HG03575 (cell line): Measurements from ENCODE around the gene FMO2.

Experiments
- ATAC-seq: cut with Tn5 transposase; IDR thresholded peaks from one replicate; pipeline ENCODE4 v1.9.1; 2021; ENCODE audit not compliant: unreplicated experiment, insufficient number of reproducible peaks, low FRiP score; ENCODE audit errors: extremely low read depth

The FMO2 gene

DNA sequence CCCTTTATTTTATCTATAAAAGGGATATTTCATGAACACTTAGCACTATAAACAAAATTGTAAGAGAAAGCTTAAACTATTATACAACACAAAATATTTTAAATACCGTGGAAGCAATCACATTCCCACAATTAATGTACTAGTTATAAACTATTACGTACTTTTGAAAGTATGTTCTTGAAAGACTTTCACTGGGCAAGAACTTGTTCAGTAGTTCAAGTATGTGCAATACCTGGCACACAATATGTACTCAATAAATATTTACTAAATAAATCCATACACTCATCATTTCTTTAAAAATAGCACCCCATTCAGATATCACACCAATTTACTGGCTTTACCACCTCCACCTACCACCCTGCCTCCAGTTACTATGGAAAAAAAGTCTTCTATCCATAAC is 12.6 kb upstream of the FMO2 start:
- ATAC-seq = no peak

DNA sequence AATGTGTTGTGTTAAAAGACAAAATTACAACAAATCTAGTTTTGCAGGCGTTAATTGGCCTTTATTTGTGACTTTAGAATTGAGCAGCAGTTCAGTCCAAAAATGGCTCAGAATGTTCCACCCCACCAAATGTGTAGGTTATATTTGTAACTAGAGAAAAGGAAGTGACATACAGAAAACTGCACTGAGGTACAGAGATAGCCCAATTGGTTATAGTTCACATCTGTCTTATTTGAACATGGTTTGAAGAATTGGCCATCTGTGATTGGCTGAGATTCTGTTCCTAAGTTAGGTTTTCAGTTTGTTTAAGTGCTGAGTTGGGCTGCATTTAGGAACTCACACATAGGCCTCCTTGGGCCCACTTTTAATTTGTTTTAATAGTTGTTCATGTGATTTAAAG is 12.0 kb upstream of the FMO2 start:
- no peak for ATAC-seq

DNA sequence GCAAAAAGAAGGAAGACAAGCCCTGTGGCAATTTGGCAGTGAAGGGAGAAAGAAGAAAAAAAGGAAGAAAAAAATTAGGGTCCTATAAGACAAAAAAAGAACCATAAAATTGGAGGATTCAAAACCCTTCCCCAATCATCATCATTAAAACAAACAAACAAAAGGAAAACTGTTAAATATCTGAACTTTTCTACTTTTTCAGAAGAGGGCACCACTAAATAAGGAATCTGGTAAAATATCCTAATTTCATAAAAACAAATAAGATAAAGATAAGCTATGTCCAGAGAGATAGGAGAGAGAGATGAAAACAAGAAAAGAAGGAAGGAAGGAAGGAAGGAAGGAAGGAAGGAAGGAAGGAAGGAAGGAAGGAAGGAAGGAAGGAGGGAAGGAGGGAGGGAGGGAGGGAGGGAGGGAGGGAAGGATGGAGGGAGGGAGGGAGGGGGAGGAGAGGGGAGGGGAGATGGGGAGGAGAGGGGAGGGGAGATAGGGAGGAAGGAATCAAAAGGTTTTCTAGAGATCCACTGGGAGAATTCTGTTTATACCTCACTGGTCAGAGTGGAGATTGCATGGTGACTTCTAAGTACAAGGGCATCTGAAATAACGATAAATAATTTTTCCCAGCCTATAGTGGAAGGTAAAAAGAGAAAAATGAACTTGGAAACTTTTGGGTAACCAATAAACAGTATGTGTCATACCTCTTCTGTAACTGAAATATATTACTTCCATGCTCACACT is 10.4 kb upstream of the FMO2 start:
- no peak for ATAC-seq

DNA sequence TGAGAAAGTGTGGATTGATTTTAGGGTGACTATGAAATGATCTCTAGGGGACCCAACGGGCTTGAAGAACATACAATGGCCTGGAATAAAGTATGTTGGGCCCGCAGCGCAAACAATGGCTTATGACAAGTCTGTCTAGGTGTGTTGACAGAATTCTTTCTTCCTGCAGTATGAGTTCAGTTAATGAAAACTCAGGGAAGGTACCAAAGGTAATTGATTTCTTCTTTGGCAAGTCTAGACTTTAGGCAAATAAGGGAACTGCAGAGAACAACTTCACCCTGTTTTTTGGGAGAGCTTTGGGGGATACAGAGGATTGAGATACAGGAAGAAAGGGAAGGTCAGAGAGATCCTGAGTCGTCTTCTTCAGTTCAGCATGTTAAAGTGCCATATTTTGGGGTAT is 7.8 kb upstream of the FMO2 start:
- ATAC-seq = no peak

- no peak for ATAC-seq
Measured at GRCh38 chr1:171179318-171180227, 5.5 kb upstream of the FMO2 start.

DNA sequence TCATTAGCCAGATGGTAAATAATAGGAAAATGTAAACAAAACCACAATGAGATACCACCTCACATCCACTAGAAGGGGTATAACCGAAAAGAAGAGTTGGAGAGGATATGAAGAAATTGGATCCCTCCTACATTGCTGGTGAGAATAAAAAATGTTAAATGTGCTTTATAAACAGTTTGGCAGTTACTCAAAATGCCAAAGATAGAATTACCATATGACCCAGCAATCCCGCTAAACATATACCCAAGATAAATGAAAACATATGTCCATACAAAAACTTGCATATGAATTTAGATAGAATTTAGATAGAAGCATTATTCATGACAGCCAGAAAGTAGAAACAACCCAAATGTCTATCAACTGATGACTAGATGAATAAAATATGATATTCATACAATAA is 4.4 kb upstream of the FMO2 start:
- no peak for ATAC-seq

- ATAC-seq = peak; percentile 84
Measured at GRCh38 chr1:171188388-171189266, 3.5 kb downstream of the FMO2 start.

- ATAC-seq = no peak
Measured at GRCh38 chr1:171191992-171192391, 6.9 kb downstream of the FMO2 start.

GRCh38 chr1:171195767-171196166 is 10.7 kb downstream of the FMO2 start:
- ATAC-seq = no peak

- no peak for ATAC-seq
Measured at GRCh38 chr1:171196351-171196750, 11.3 kb downstream of the FMO2 start.

- no peak for ATAC-seq
Measured at GRCh38 chr1:171198081-171198480, 13.0 kb downstream of the FMO2 start.

DNA sequence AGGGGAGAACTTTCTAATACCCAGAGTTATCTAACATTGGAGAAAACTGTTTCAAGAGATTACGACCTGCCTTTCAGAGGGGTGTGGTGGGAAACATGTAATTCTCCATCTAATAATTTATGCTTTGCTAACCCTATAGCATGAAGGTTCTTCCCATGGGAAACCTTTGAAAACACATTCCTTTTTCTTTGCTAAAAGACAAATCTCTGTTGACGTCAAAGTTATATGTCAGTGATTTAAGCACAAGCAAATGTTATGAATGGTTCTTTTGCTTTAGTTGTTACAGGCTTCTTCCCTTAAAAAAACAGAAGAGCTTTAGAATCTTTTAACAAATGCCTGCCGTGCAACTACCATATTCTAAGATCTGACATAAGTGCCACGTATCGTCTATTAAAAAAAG is 19.2 kb downstream of the FMO2 start:
- no peak for ATAC-seq

DNA sequence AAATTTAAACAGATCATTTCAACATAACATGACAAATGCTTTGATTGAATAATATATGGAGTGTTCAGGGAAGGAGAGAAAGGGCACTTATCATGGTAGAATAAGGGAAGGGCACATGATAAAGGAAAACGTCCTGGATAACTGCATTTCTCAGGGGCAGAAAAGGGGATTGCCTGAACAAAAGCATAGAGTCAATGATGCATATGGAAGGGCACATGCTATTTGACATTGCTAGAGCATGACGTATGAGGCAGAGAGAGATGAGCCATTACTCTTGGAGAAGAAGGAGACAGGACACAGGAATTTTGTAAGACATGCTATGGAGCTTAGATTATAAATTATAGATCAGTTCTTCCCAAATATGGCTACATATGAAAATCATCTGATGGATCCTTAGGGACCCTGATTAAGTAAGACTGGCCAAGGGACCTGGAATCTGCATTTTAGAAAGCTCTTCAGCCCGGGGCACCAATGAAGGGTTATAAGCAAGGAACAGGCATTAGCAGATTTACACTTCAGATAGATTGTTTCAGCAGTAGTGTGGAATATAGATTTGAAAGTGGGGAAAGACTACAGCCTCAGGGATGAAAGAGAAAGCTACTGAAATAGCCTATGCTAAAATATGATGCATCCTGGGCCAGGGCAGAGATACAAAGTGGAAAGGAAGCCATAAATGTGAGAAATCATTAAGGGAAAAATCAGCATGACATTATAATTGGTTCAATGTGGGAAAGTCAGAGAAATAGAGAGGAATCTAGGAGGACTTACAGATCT is 21.3 kb downstream of the FMO2 start:
- no peak for ATAC-seq

DNA sequence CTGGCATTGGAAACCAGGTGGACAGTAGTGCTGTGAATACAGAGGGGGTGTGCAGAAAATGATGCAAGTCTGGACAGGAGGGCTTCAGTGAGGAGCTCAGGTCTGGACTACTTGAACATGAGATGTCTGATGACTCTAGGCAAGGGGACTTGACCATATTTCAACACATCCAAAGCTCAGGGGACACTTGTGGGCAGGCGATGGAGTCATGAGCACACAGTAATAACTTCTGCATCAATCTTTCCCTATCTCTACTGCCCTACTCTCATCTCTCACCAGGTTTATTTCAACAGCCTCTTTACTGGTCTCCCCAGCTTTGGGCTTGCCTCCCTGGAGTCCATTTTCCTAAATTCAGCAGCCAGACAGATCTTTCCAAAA is 21.9 kb downstream of the FMO2 start:
- no peak for ATAC-seq

- no peak for ATAC-seq
Measured at GRCh38 chr1:171207377-171207776, 22.3 kb downstream of the FMO2 start.

GRCh38 chr1:171210355-171210754 is 25.3 kb downstream of the FMO2 start:
- no peak for ATAC-seq

GRCh38 chr1:171212607-171213351 is 27.7 kb downstream of the FMO2 start:
- no peak for ATAC-seq
